H1 (cell line): ENCODE data around the gene BORCS6. TPM values are rescaled to one million over a fixed set of nuclear protein-coding genes. Genes with fewer than 3 reads are reported as not detected.

Experiments
- CHD1 ChIP-seq: IDR thresholded peaks from 2 replicates; pipeline ENCODE4 v1.6.1; 2012; ENCODE audit warnings: low read depth, low read length, improper control_type of control experiment
- CREB1 ChIP-seq: IDR thresholded peaks from 2 replicates; pipeline ENCODE4 v1.6.1; 2012; ENCODE audit warnings: inconsistent platforms
- KDM1A ChIP-seq: fragments of 200-600, 300-600 bp; sonication (generic); IDR thresholded peaks from 2 replicates; pipeline ENCODE4 v1.7.1; 2016; ENCODE audit warnings: mild to moderate bottlenecking, low read length, borderline replicate concordance
- MAX ChIP-seq: IDR thresholded peaks from 2 replicates; pipeline ENCODE4 v1.6.1; 2012; ENCODE audit warnings: inconsistent platforms
- NANOG ChIP-seq: IDR thresholded peaks from 2 replicates; pipeline ENCODE4 v1.6.1; 2011; ENCODE audit warnings: low read length, low read depth, mild to moderate bottlenecking, inconsistent platforms; ENCODE audit not compliant: insufficient read depth, poor library complexity, severe bottlenecking
- RFX5 ChIP-seq: IDR thresholded peaks from 2 replicates; pipeline ENCODE4 v1.6.1; 2011; ENCODE audit warnings: low read depth, low read length, improper control_type of control experiment, borderline replicate concordance
- SUZ12 ChIP-seq: fragments of 200-600 bp; sonication (generic); IDR thresholded peaks from 2 replicates; pipeline ENCODE4 v1.6.1; 2012; ENCODE audit warnings: mild to moderate bottlenecking, inconsistent platforms, low read length, moderate library complexity, mixed read lengths
- polyA plus RNA-seq, 7 experiments: library from polyadenylated mRNA; depleted of rRNA in 3 of 7; stranded (reverse) in 5 of 7; unstranded in 2 of 7; fragments of >200 nt in 5 of 7; fragments of 200-250 nt in 2 of 7; gene quantifications; 1 replicate in 5 of 7; 2 replicates in 1 of 7; 4 replicates in 1 of 7; pipeline versions ENCODE4 v1.2.1 to v1.2.3, GENCODE V29; 2011 to 2013; ENCODE audit warnings: missing spikeins in 2 of 7, mixed read lengths in 2 of 7
- total RNA-seq: library from RNA; stranded (reverse); fragmentation: NEBNext Ultra II Directional; extraction: Animal tissue kit (Norgen Biotek cat#: 25700); gene quantifications from 2 replicates; pipeline ENCODE4 v1.2.1, GENCODE V29; 2021

The BORCS6 gene
- total and polyA plus RNA-seq, 2 of the 8 experiments (the other 6 are each of a cell fraction or from before 2014, with no cell fraction given) = 3.3 to 3.6 TPM

GRCh38 chr17:8189041-8189710 lies 804 bp downstream of the BORCS6 start (continued):
- no peak for TF ChIP-seq MAX
- no peak for TF ChIP-seq SUZ12
- TF ChIP-seq CREB1 = no peak
- TF ChIP-seq KDM1A = no peak
- no peak for TF ChIP-seq NANOG
- no peak for TF ChIP-seq RFX5
- no peak for TF ChIP-seq CHD1
